GM15510 (cell line): Measurements from ENCODE around the gene WDR20.
A peak's percentile ranks its signal among the peaks of the same experiment; 100 is the strongest.

Experiments used
- POLR2A ChIP-seq: IDR thresholded peaks from 3 replicates; pipeline ENCODE4 v1.6.1; 2011; ENCODE audit warnings: borderline replicate concordance; ENCODE audit not compliant: insufficient read length; ENCODE audit errors: extremely low read depth

Gene WDR20

GRCh38 chr14:102139286-102140026 lies at the start of gene WDR20:
TSS of gene WDR20 (plus strand) at chr14:102139897. CDS start at chr14:102139924, 27 bp downstream.
- TF ChIP-seq POLR2A: peak; percentile 60

- no peak for TF ChIP-seq POLR2A
Measured at GRCh38 chr14:102090713-102091112, 49.0 kb upstream of the WDR20 start.

- TF ChIP-seq POLR2A: no peak
Measured at GRCh38 chr14:102092806-102093205, 46.9 kb upstream of the WDR20 start.

- TF ChIP-seq POLR2A: no peak
Measured at GRCh38 chr14:102094101-102094500, 45.6 kb upstream of the WDR20 start.

- no peak for TF ChIP-seq POLR2A
Measured at GRCh38 chr14:102095231-102095870, 44.3 kb upstream of the WDR20 start.

GRCh38 chr14:102095871-102096568 lies 43.7 kb upstream of the WDR20 start:
- TF ChIP-seq POLR2A: no peak

- TF ChIP-seq POLR2A: no peak
Measured at GRCh38 chr14:102096569-102097188, 43.0 kb upstream of the WDR20 start.

- TF ChIP-seq POLR2A: no peak
Measured at GRCh38 chr14:102097441-102098135, 42.1 kb upstream of the WDR20 start.

GRCh38 chr14:102103062-102103695 lies 36.5 kb upstream of the WDR20 start:
- TF ChIP-seq POLR2A: no peak

GRCh38 chr14:102105369-102105768 lies 34.3 kb upstream of the WDR20 start:
- no peak for TF ChIP-seq POLR2A

GRCh38 chr14:102111101-102111500 lies 28.6 kb upstream of the WDR20 start:
- no peak for TF ChIP-seq POLR2A

GRCh38 chr14:102116361-102117180 lies 23.1 kb upstream of the WDR20 start:
- TF ChIP-seq POLR2A: no peak

- no peak for TF ChIP-seq POLR2A
Measured at GRCh38 chr14:102117852-102118251, 21.8 kb upstream of the WDR20 start.

- TF ChIP-seq POLR2A: no peak
Measured at GRCh38 chr14:102120888-102121287, 18.8 kb upstream of the WDR20 start.

GRCh38 chr14:102121567-102121966 lies 18.1 kb upstream of the WDR20 start:
- no peak for TF ChIP-seq POLR2A
